Dermis blood vessel endothelial cell (primary cell): ENCODE data around the gene SLC6A3. TPM values are rescaled to one million over a fixed set of nuclear protein-coding genes. Genes with fewer than 3 reads are reported as not detected.
A peak's percentile ranks its signal among the peaks of the same experiment; 100 is the strongest.

Source experiments
- DNase-seq: peaks from one replicate; pipeline ENCODE4 v3.0.0; 2010
- total RNA-seq: library from RNA; depleted of rRNA; stranded (reverse); fragments of >200 nt; gene quantifications from 2 replicates; pipeline ENCODE4 v1.2.3, GENCODE V29; 2014

SLC6A3 gene
- total RNA-seq, 1 donor from 2014 or later = not detected

DNA sequence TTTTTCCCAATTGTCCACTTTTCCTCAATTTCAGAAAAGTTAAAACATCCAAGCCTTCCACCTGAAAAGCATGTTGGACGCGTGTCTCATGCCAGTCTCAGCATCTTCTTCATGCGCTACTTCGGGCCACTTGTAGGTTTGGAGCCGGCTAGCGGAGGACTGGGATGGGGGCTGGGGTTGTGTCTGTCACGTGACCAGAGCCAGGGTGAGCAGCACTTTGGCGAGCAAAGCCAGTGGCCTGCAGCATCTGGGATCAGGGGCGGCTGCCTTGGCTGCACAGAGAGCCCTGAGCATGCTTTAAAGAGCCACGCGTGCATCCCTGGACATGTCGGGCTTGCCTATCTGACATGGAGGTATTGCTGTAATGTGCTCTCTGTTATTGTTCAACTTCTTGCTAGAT lies 41.2 kb downstream of the SLC6A3 start:
- DNase-seq = no peak

GRCh38 chr5:1402611-1403255 lies 42.5 kb downstream of the SLC6A3 start:
- DNase-seq = no peak

DNA sequence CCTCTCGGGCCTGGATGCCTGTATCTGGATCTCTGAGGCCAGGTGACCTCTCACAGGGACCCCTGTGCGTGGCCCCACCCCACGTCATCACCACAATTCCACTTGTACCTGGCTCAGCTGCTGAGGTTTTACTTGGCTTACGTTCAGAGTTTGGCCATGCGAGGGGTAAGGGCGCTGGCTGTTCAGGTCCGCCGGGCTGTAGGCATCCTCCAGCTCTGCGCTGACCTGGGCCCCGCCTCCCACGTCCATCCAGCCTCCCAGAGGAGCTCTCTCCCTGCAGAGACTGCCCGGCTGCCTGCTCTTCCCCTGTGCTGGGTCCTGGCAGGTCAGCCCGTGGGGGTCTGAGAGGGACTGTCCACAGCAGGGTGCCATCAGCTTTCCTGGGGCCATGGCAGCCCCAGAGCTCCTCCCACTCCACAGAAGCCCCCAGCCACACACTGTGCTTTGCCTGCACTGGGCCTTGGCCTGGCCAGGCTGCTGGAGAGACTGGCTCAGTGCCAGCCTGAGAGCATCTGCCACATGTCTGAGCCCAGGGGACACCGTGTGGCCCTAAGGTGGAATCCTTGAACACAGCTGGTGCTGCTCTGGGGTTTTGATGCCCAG lies 43.6 kb downstream of the SLC6A3 start:
- DNase-seq = no peak

- no peak for DNase-seq
Measured at GRCh38 chr5:1400936-1401335, 44.3 kb downstream of the SLC6A3 start.

GRCh38 chr5:1400211-1400855 lies 44.9 kb downstream of the SLC6A3 start:
- DNase-seq = no peak

- no peak for DNase-seq
Measured at GRCh38 chr5:1399737-1400136, 45.5 kb downstream of the SLC6A3 start.

DNA sequence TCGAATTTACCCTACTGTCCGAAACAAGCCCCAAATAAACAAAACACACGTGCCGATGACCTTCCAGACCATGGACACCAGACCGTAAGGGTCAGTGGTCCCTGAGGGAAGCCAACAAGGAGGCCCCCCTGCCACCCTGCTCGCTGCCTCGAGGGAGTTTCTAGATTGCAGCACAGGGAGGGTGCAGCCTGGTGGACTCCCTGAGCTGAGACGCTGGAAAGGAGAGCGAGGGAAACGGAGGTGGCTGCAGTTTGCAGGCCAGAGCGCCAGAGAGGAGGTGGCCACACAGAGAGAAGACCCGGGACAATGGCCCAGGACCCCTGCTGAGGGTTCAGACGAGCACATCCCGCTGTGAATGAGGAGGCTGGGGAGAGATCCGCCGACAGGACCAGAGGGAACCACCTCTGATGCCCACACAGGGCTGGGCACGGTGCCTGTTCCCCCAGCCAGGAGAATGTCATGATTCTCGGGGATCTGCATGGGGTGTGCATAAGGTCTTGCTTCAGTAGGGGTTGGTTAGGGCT lies 48.9 kb downstream of the SLC6A3 start:
- DNase-seq = no peak

DNA sequence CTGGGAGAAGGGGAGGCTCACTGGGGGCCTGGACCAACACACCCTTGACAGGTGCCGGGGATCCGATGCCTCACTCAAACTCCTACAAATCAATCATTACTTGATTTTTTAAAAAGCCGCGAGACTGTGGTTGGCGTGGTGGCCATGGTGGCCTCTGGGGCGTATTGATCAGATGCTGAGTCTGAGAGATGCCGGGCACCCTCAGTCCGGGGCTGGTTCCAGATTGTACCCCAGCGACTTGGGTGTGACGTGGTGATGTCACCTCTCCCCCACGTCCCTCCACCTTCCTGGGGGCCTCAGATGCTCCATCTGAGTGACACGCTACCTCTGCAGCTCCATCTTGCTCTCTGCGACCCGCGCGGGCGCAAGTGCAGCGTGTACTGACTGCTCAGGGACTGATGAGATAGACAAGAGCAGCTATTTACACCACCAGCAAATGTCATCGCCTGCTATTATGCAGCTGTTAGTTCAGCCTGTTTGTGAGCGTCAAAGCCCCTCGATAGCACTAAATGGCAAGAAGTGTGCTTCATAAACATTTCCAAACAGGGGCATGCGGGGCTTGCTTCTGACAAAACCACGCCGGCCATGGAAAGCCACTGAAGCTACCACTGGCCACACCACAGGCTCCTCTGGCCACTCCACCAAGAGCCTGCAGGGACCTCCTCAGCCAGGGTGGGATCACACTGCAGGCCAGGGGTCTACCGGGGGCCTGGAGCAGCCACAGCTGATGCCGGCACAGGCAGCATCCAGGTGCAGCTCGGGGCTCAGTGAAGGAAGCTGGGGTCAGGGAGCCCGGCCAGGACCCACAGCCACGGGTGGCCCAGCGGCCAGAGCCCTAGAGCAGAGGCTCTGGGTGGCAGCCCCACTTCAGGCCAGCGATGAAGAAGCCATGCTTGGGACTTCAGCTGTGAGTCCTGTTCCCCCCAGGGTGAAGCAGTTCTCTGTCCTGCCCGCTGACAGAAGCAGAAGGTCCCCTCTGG lies 50.1 kb downstream of the SLC6A3 start:
- DNase-seq = no peak

- no peak for DNase-seq
Measured at GRCh38 chr5:1393571-1394501, 51.4 kb downstream of the SLC6A3 start.

GRCh38 chr5:1392801-1393565 lies 52.3 kb downstream of the SLC6A3 start:
- no peak for DNase-seq

GRCh38 chr5:1392261-1392660 lies 53.0 kb downstream of the SLC6A3 start:
- no peak for DNase-seq

DNA sequence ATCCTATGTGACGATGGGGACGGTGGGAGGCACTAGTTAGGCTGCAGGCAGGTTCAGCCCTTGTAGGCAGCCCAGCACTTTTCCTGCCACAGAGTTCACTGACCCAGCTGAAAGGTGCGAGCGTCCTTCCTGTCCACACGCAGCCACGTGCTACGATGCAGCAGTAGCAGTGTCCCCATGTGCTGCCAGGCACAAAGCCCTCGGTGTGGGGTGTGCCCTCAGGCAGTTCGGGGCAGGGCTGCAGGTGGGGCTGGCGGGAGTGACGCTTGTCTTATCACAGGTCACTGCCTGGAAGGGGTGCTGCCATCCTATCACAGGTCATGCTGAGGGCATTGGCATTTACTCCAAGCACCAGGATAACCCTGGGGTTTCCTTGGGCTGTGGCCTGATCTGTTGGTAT lies 53.5 kb downstream of the SLC6A3 start:
- DNase-seq = no peak

DNA sequence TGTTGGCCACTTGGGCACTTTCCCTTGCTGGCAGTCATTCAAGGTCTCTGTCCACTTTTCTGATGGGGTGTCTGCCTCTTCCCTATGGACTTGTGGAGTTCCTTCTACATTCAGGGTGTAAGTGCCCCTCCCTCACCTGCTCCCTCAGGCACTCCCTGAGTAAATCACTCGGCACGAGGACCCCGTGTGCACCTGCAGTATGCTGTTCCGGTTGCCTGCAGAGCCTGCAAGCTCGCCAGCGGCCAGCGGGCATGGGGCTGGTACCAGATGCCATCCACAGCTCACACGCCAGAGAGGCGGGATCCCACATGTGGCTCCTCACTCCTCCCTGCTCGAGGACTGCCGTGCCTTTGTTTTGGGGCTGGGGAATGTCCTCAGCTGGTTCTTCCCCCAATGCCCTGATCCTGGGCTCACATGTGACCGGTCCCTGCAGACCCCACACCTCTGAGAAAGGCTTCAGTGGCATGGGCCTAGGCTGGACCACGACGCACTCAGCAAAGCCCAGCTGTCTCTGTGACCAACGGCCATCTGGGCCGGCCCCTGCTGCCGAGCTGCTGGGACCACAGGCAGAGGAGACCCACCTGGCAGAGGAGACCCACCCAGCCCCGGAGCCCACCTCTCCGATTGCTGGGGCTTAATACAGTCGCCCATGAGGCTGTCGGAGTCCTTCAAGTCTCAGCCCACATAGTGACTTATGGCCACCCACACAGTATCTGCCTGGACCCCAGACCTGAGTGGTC lies 54.2 kb downstream of the SLC6A3 start:
- DNase-seq = no peak

DNA sequence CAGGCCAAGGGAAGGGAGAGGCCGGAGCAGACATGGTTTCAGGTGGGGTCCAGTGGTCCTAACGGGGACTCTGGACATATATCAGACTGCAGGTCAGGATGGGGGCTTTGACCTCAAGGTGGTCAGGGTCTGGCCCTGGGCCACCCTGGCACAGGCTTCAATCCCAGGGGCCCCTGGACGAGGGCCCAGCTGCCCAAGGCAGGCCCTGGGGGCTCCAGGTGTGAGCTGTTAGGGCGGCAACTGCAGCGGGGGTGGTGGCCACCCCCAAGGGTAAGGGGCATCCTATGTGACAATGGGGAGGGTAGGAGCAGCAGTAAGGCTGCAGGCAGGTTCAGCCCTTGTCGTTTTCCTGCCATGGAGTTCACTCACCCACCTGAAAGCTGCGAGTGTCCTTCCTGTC lies 54.9 kb downstream of the SLC6A3 start:
- DNase-seq = no peak

GRCh38 chr5:1388383-1388967 lies 56.8 kb downstream of the SLC6A3 start:
- DNase-seq = no peak

GRCh38 chr5:1387876-1388275 lies 57.4 kb downstream of the SLC6A3 start:
- no peak for DNase-seq

DNA sequence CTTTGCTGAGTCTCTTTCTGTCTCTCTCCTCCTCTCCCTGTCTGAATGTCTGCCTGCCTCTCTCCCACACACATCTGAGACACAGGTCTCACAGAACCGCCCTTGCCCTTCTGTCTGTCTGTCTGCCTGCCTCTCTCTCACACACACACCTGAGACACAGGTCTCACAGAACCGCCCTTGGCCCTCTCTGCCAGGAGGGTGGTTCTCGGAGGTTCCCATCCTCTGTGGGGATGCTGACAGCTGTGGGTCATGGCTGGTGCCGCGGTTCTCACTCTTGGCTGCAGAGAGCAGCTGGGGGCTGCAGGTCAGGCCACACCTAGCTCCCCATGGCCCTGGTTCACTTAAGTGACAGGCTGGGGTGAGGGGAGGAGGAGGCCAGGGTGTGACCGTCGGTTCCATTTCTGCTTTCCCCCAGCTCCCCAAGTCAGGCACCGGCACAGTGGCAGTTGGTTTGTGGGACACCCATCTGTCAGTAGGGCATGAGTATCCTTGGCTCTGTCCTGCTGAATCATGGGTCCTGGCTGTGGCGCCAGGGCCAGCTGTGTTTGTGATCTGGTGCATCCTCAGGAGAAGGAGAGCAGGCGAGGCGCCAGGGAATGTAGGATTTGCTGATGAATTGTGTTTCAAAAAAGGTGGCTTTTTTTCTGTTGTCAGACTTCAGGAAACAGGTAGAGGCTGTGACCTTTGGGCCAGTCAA lies 58.0 kb downstream of the SLC6A3 start:
- DNase-seq = no peak

GRCh38 chr5:1386274-1386717 lies 58.9 kb downstream of the SLC6A3 start:
- peak; percentile 52 for DNase-seq
